Measurements from ENCODE around the gene TUBGCP6.

The TUBGCP6 gene

GRCh38 chr22:50226063-50226874 lies 18.6 kb downstream of the TUBGCP6 start:
- no peak for DNase-seq (ENCODE audit: low read depth, low spot score)

DNA sequence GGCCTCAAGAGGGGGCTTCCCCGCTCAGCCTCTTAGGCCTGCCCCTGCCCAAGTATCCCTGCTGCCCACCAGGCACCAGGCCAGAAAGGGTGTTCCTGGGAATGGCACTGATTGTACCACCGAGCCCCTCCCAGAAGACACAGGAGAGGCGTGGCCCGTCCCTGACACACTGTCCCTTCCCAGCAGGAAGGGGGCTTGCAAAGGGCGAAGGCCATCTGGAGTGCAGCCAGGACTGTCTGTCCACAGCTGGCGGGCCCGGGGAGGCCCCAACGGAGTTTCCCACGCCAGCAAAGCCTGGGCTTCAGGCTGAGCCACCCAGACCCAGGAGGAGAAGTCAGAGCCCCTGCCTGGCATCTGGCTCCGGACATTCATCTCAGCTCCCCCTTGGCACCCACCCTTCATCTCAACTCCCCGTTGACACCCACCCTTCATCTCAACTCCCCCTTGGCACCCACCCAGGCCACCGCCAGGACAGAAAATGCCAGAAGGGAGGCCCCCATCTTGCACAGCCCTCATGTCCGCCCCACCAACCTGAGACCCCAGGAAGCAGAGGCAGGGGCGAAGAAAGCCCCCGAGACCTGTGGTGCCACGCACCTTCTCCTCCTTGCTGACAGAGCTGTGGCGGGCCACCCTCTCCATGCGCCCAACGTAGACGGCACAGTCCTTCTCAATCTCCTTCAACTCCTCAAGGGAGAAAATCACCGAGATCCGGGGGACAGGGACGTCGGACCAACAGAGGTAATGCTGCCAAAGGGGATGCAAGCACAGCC lies 19.4 kb downstream of the TUBGCP6 start:
- no peak for DNase-seq (ENCODE audit: low read depth, low spot score)

DNA sequence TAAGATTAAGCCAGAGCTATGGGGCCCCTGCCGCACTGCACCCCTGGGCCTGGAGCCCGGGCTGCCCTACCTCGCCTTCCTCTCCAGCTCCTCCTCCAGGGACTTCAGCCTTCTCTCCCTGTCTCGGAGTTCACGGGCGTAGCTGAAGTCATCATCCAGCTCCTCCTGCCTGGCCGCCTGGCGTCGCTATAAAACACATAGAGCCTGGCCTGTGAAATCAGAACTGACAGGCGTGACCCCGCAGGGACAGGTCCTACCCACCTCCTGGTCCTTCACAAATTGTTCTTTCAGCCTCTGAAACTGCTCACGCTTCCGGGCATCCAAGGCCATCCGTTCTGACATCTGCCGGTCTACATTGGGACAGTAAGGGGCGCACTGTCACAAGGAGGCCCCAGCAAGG lies 20.8 kb downstream of the TUBGCP6 start:
- no peak for DNase-seq (ENCODE audit: low read depth, low spot score)

- no peak for DNase-seq (ENCODE audit: low read depth, low spot score)
Measured at GRCh38 chr22:50222508-50222907, 22.3 kb downstream of the TUBGCP6 start.

- DNase-seq (ENCODE audit: low read depth, low spot score) = no peak
Measured at GRCh38 chr22:50221410-50222300, 23.2 kb downstream of the TUBGCP6 start.

DNA sequence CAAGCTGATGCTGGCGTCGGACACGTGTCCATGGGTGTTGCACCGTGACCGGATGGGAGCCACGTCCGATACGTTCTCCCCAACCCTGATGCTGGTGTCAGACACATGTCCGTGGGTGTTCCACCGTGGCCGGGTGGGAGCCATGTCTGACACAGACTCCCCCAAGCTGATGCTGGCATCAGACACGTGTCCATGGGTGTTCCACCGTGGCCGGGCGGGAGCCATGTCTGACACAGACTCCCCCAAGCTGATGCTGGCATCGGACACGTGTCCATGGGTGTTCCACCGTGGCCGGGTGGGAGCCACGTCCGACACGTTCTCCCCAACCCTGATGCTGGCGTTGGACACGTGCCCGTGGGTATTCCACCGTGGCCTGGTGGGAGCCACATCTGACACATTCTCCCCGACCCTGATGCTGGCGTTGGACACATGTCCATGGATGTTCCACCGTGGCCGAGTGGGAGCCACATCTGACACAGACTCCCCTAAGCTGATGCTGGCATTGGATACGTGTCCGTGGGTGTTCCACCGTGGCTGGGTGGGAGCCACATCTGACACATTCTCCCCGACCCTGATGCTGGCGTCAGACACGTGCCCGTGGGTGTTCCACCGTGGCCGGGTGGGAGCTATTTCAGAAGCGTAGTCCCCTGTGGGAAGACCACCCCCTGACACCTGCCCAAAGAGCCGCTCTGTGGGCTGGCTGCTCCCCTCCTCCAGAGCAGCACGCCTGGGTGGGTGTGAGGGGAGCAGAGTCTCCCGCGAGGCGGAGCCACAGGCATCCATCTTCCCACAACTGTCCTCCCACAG lies 24.0 kb downstream of the TUBGCP6 start:
- no peak for DNase-seq (ENCODE audit: low read depth, low spot score)

GRCh38 chr22:50219800-50220602 lies 24.8 kb downstream of the TUBGCP6 start:
- DNase-seq (ENCODE audit: low read depth, low spot score) = no peak

DNA sequence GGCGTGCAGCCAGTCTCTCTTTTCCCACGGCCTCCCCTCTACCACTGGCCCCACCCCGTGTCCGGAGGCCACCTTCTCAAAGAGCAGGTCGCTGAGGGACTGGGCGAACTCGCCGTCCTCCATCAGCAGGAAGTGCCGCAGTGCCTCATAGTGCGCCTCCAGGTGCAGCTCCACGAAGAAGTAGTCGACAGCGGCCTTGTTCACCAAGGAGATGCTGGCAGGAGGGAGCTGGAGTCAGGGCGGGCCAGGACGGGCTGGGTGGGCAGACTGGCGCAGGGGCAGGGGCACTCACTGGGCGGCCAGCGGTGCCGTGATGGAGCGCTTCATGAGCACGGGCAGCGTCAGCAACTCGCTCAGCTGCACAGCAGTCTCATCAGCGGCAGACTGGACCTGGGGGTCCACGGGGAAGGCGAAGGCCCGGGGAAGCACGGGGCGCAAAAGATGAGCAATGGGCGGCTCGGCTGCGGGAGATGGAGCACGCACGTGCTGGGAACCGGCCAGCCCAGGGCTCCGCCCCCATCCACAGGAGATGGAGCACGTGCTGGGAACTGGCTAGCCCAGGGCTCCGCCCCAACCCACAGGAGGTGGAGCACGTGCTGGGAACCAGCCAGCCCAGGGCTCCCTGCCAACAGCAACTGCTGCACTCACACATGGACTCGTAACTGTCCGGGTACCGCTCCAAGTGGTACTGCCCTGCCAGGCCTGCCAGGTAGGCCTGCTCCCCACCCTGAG lies 25.7 kb downstream of the TUBGCP6 start:
- no peak for DNase-seq (ENCODE audit: low read depth, low spot score)

- DNase-seq (ENCODE audit: low read depth, low spot score) = no peak
Measured at GRCh38 chr22:50218153-50218995, 26.4 kb downstream of the TUBGCP6 start.

DNA sequence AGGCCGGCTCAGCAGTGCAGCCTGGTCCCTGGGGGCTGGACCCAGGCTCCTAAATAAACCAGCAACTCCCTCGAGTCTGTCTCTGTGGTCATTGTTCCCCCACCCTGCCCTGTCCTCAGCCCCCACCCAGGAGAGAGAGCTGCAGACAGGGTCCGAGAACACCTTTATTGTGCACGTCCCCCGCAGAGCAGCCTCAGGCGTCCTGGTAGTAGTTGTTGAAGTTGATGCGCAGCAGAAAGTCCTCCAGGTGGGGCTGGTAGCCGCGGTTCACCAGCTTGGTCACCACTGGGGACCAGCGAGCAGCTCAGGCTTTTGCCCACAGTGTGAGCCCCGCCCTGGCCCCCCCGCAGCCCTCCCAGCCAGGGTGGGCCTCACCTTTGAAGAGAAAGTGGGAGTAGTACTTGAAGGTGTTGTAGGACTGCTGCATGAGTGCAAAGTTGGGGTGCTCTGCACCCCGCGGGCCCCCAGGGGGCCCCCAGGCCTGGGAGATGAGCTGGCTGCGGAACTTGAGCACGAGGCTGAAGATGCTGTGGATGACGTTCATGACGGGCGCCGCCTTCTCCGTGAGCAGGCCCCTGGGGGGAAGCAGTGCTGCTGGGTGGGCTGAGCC lies 27.2 kb downstream of the TUBGCP6 start:
- no peak for DNase-seq (ENCODE audit: low read depth, low spot score)

GRCh38 chr22:50216684-50217520 lies 27.9 kb downstream of the TUBGCP6 start:
- DNase-seq (ENCODE audit: low read depth, low spot score) = no peak

- no peak for DNase-seq (ENCODE audit: low read depth, low spot score)
Measured at GRCh38 chr22:50216055-50216683, 28.7 kb downstream of the TUBGCP6 start.

DNA sequence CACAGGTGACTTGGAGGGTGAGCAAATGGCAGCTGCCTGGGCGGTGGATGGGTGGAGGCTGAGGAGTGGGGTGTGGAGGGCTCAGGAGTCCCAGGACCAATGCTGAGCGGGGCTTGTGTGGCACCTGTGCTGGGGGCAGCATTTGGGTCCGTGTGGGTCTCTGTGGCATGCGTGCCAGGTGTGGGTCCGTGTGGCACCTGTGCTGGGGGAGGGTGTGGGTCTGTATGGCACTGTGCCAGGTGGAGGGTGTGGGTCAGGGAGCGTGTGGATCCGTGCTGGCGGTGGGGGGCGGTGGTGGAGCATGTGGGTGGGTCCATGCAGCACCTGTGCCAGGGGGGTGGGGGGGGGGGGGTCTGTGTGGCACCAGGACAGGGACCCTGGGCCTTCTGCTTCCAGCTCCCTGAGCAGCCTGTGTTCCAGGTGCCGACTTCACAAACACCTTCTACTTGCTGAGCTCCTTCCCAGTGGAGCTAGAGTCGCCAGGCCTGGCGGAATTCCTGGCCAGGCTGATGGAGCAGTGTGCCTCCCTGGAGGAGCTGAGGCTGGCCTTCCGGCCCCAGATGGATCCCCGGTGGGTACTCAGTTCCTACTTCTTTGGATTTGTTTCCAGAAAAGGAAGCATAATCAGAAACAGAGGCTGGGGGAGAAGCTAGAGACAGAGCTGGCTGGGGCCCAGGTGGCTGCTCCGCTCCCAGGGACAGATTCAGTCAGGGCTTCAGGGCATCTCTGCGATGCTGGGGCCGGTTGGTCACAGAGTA lies 29.3 kb downstream of the TUBGCP6 start:
- DNase-seq (ENCODE audit: low read depth, low spot score) = no peak

DNA sequence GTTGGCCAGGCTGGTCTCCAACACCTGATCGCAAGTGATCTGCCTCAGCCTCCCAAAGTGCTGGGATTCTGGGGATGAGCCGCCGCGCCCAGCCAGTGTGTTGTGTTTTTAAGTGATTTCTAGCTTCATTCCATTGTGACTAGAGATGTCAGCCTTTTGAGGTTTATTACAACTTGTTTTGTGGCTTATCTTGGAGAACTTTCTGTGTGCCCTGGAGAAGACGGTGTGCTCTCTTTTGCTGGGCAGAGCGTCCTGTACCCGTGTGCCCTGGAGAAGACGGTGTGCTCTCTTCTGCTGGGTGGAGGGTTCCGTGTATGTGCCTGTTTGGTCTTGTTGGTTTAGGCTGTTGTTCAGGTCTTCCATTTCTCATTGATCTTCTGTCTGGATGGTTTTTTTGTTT lies 31.6 kb downstream of the TUBGCP6 start:
- DNase-seq (ENCODE audit: low read depth, low spot score) = no peak

DNA sequence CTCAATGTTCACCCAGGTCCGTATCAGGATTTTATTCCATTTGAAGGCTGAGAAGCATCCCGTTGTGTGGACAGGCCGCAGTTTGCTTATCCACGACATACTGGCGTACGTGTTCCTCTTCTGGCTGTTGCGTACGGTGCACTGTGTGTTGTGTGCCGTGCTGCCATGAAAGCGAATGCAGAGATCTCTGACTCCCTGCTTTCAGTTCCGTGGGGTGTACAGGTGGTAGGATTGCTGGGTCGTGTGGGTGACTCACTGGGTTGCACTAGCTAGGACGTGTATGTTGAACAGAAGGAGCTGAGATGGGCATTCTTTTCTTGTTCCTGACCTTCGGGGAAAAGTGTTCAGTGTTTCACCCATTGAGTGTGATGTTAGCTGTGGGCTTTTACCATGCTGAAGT lies 33.7 kb downstream of the TUBGCP6 start:
- DNase-seq (ENCODE audit: low read depth, low spot score) = no peak
